HepG2 (cell line): Measurements from ENCODE around the gene PSMD2. TPM values are rescaled to one million over a fixed set of nuclear protein-coding genes. Genes with fewer than 3 reads are reported as not detected.

Experiments used
- ADNP ChIP-seq: sonication (generic); formaldehyde crosslinking; IDR thresholded peaks from 2 replicates; pipeline ENCODE4 v1.4.0; 2020; ENCODE audit warnings: missing genetic modification reagents
- ATAD3A ChIP-seq: sonication (generic); formaldehyde crosslinking; IDR thresholded peaks from 2 replicates; pipeline ENCODE4 v1.4.0; 2020; ENCODE audit warnings: missing genetic modification reagents
- EEA1 ChIP-seq: sonication (generic); formaldehyde crosslinking; IDR thresholded peaks from 2 replicates; pipeline ENCODE4 v1.5.1; 2020; ENCODE audit warnings: mild to moderate bottlenecking, missing genetic modification reagents, borderline replicate concordance
- HOXA7 ChIP-seq: sonication (generic); formaldehyde crosslinking; IDR thresholded peaks from 2 replicates; pipeline ENCODE4 v1.8.1; 2022; ENCODE audit warnings: mild to moderate bottlenecking, missing genetic modification reagents, moderate library complexity
- LCORL ChIP-seq, 2 experiments: fragments of 450-650 bp in 1 of 2; sonication (generic) in 1 of 2; formaldehyde crosslinking in 1 of 2; IDR thresholded peaks; 2 replicates each; pipeline versions ENCODE4 v1.5.0 to v1.6.1; 2017 to 2020; ENCODE audit warnings: antibody characterized with exemption in 1 of 2, missing genetic modification reagents in 1 of 2
- THAP11 ChIP-seq: IDR thresholded peaks from 2 replicates; pipeline ENCODE4 v1.6.1; 2016; ENCODE audit warnings: missing biosample characterization, missing genetic modification reagents
- ZNF253 ChIP-seq: sonication (generic); formaldehyde crosslinking; IDR thresholded peaks from 2 replicates; pipeline ENCODE4 v1.8.0; 2022; ENCODE audit warnings: mild to moderate bottlenecking, missing genetic modification reagents, borderline replicate concordance
- ZNF33A ChIP-seq: sonication (generic); formaldehyde crosslinking; IDR thresholded peaks from 2 replicates; pipeline ENCODE4 v1.5.1; 2020; ENCODE audit warnings: missing genetic modification reagents, mild to moderate bottlenecking, moderate library complexity, borderline replicate concordance
- ZSCAN31 ChIP-seq: sonication (generic); formaldehyde crosslinking; IDR thresholded peaks from 2 replicates; pipeline ENCODE4 v1.5.0; 2020; ENCODE audit warnings: low read depth, mild to moderate bottlenecking, missing genetic modification reagents
- polyA plus RNA-seq, 8 experiments: library from polyadenylated mRNA; depleted of rRNA in 3 of 8; stranded (reverse) in 7 of 8; unstranded in 1 of 8; fragments of >200 nt; fragmentation: Illumina TruSeq in 4 of 8; extraction: Trizol in 4 of 8; gene quantifications; 2 replicates each; pipeline versions ENCODE4 v1.2.1 to v1.2.3, GENCODE V29; 2011 to 2016; ENCODE audit warnings: low read depth in 4 of 8, missing spikeins in 1 of 8, mixed read lengths in 1 of 8; ENCODE audit not compliant: insufficient read depth in 1 of 8
- total RNA-seq, 5 experiments: library from RNA; depleted of rRNA; stranded (reverse); fragments of >200 nt; fragmentation: Illumina TruSeq; extraction: Trizol; gene quantifications; 2 replicates each; pipeline ENCODE4 v1.2.3, GENCODE V29; 2016; ENCODE audit warnings: low read depth in 1 of 5
- TF ChIP-seq, protein P1 (sequence below): sonication (generic); formaldehyde crosslinking; IDR thresholded peaks from 2 replicates; pipeline ENCODE4 v1.4.0; 2020; ENCODE audit warnings: mild to moderate bottlenecking, missing genetic modification reagents
- TF ChIP-seq, protein P2 (sequence below): sonication (generic); formaldehyde crosslinking; IDR thresholded peaks from 2 replicates; pipeline ENCODE4 v1.8.0; 2022; ENCODE audit warnings: missing genetic modification reagents, mild to moderate bottlenecking, borderline replicate concordance
- TF ChIP-seq, protein P3 (sequence below): sonication (generic); formaldehyde crosslinking; IDR thresholded peaks from 2 replicates; pipeline ENCODE4 v1.4.0; 2020; ENCODE audit warnings: low read depth, missing genetic modification reagents
- TF ChIP-seq, protein P4 (sequence below): sonication (generic); formaldehyde crosslinking; IDR thresholded peaks from 2 replicates; pipeline ENCODE4 v1.8.1; 2022; ENCODE audit warnings: low read depth, mild to moderate bottlenecking, missing genetic modification reagents
- TF ChIP-seq, protein P5 (sequence below): IDR thresholded peaks from 2 replicates; pipeline ENCODE4 v1.6.1; 2016

PSMD2 gene
- total and polyA plus RNA-seq, 2 of the 13 experiments (the other 11 are each of a cell fraction or from before 2014, with no cell fraction given) = 125 to 200 TPM

DNA sequence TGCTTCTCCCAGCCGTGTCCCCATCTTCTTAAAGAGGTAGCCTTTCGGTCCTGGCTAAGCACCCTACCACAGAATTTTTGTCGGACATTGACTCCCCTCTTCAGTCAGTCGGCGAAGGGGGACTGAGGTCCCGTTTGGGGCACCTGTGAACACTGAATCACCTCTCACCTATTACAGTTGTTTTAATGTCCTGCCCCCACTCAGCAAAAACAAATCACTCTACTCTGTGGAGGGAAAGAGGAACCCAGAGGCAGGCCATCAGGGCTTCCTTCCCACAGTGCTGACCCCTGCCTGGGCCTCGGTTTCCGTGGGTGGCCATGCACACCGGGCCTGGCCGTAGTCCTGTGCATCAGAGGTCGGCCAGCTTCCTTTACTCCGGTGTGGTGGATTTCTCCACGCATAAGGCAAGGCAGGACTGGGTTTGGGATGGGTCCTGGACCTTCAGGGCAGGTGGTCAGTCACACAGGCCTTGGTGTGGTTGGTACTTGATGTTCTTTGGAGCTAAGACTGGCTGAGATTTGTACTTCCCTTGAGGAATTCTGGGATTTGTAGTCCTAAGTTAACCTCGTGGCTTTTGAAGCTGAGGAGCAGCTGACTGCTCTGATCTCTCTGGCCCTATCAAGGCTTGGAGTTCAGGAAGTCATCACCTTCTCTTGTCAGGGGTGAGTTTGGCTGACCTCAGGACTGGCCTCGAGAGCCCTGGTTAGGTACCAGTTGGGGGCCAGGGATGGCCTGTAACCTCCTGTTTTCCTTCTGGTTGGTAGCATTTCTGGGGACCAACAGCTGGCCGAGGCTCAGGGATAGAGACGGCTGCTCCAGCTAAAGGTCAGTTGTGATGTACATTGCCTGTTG, 37.7 kb downstream of the PSMD2 start (continued):
- TF ChIP-seq, protein P1, sequence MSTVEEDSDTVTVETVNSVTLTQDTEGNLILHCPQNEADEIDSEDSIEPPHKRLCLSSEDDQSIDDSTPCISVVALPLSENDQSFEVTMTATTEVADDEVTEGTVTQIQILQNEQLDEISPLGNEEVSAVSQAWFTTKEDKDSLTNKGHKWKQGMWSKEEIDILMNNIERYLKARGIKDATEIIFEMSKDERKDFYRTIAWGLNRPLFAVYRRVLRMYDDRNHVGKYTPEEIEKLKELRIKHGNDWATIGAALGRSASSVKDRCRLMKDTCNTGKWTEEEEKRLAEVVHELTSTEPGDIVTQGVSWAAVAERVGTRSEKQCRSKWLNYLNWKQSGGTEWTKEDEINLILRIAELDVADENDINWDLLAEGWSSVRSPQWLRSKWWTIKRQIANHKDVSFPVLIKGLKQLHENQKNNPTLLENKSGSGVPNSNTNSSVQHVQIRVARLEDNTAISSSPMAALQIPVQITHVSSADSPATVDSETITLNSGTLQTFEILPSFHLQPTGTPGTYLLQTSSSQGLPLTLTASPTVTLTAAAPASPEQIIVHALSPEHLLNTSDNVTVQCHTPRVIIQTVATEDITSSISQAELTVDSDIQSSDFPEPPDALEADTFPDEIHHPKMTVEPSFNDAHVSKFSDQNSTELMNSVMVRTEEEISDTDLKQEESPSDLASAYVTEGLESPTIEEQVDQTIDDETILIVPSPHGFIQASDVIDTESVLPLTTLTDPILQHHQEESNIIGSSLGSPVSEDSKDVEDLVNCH (CRISPR knock-in tag) = no peak
- TF ChIP-seq LCORL (IDR thresholded peaks at IDR 0.05) (no peak), LCORL (CRISPR knock-in tag; IDR thresholded peaks at IDR 0.05) (no peak), ZNF253 (CRISPR knock-in tag) (no peak), ADNP (CRISPR knock-in tag) (no peak), EEA1 (CRISPR knock-in tag) (no peak), HOXA7 (CRISPR knock-in tag) (no peak), ZSCAN31 (CRISPR knock-in tag) (no peak), ATAD3A (CRISPR knock-in tag) (no peak), ZNF33A (CRISPR knock-in tag) (no peak), THAP11 (CRISPR knock-in tag) (peak; percentile 97)
- TF ChIP-seq, protein P2, sequence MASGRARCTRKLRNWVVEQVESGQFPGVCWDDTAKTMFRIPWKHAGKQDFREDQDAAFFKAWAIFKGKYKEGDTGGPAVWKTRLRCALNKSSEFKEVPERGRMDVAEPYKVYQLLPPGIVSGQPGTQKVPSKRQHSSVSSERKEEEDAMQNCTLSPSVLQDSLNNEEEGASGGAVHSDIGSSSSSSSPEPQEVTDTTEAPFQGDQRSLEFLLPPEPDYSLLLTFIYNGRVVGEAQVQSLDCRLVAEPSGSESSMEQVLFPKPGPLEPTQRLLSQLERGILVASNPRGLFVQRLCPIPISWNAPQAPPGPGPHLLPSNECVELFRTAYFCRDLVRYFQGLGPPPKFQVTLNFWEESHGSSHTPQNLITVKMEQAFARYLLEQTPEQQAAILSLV (CRISPR knock-in tag) = no peak
- TF ChIP-seq, protein P3, sequence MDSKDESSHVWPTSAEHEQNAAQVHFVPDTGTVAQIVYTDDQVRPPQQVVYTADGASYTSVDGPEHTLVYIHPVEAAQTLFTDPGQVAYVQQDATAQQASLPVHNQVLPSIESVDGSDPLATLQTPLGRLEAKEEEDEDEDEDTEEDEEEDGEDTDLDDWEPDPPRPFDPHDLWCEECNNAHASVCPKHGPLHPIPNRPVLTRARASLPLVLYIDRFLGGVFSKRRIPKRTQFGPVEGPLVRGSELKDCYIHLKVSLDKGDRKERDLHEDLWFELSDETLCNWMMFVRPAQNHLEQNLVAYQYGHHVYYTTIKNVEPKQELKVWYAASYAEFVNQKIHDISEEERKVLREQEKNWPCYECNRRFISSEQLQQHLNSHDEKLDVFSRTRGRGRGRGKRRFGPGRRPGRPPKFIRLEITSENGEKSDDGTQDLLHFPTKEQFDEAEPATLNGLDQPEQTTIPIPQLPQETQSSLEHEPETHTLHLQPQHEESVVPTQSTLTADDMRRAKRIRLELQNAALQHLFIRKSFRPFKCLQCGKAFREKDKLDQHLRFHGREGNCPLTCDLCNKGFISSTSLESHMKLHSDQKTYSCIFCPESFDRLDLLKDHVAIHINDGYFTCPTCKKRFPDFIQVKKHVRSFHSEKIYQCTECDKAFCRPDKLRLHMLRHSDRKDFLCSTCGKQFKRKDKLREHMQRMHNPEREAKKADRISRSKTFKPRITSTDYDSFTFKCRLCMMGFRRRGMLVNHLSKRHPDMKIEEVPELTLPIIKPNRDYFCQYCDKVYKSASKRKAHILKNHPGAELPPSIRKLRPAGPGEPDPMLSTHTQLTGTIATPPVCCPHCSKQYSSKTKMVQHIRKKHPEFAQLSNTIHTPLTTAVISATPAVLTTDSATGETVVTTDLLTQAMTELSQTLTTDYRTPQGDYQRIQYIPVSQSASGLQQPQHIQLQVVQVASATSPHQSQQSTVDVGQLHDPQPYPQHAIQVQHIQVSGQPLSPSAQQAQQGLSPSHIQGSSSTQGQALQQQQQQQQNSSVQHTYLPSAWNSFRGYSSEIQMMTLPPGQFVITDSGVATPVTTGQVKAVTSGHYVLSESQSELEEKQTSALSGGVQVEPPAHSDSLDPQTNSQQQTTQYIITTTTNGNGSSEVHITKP (CRISPR knock-in tag) = no peak
- TF ChIP-seq, protein P4, sequence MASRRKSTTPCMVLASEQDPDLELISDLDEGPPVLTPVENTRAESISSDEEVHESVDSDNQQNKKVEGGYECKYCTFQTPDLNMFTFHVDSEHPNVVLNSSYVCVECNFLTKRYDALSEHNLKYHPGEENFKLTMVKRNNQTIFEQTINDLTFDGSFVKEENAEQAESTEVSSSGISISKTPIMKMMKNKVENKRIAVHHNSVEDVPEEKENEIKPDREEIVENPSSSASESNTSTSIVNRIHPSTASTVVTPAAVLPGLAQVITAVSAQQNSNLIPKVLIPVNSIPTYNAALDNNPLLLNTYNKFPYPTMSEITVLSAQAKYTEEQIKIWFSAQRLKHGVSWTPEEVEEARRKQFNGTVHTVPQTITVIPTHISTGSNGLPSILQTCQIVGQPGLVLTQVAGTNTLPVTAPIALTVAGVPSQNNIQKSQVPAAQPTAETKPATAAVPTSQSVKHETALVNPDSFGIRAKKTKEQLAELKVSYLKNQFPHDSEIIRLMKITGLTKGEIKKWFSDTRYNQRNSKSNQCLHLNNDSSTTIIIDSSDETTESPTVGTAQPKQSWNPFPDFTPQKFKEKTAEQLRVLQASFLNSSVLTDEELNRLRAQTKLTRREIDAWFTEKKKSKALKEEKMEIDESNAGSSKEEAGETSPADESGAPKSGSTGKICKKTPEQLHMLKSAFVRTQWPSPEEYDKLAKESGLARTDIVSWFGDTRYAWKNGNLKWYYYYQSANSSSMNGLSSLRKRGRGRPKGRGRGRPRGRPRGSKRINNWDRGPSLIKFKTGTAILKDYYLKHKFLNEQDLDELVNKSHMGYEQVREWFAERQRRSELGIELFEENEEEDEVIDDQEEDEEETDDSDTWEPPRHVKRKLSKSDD = no peak
- TF ChIP-seq, protein P5, sequence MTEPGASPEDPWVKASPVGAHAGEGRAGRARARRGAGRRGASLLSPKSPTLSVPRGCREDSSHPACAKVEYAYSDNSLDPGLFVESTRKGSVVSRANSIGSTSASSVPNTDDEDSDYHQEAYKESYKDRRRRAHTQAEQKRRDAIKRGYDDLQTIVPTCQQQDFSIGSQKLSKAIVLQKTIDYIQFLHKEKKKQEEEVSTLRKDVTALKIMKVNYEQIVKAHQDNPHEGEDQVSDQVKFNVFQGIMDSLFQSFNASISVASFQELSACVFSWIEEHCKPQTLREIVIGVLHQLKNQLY (CRISPR knock-in tag) = no peak
